Measurements from ENCODE around the gene DYNLL1.

- TF ChIP-seq POLR2AphosphoS5 (IDR thresholded peaks at IDR 0.05) = no peak
- TF ChIP-seq, protein P1, sequence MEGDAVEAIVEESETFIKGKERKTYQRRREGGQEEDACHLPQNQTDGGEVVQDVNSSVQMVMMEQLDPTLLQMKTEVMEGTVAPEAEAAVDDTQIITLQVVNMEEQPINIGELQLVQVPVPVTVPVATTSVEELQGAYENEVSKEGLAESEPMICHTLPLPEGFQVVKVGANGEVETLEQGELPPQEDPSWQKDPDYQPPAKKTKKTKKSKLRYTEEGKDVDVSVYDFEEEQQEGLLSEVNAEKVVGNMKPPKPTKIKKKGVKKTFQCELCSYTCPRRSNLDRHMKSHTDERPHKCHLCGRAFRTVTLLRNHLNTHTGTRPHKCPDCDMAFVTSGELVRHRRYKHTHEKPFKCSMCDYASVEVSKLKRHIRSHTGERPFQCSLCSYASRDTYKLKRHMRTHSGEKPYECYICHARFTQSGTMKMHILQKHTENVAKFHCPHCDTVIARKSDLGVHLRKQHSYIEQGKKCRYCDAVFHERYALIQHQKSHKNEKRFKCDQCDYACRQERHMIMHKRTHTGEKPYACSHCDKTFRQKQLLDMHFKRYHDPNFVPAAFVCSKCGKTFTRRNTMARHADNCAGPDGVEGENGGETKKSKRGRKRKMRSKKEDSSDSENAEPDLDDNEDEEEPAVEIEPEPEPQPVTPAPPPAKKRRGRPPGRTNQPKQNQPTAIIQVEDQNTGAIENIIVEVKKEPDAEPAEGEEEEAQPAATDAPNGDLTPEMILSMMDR (IDR thresholded peaks at IDR 0.05) = peak; percentile 19 to 58 (median 42)
These were observed 29.2 kb upstream of the DYNLL1 start for GRCh38 chr12:120466560-120467315.

Measured in gastroesophageal sphincter (tissue), 3 donors.